PC-3 (cell line): ENCODE data around the gene CCZ1B.
"Not testable (repeated sequence)": the region's sequence is repeated elsewhere in the genome, so short reads cannot be mapped to it uniquely, and the experiment has no call there.

Experiments used
- CTCF ChIP-seq: fragments of 300-600 bp; sonication (generic); conservative IDR thresholded peaks from 2 replicates; pipeline ENCODE4 v1.5.1; 2017; ENCODE audit warnings: antibody characterized with exemption, low read depth, mild to moderate bottlenecking, low read length
- EZH2 ChIP-seq: fragments of 300-600 bp; sonication (generic); IDR thresholded peaks from one replicate; pipeline ENCODE4 v1.6.1; 2017; ENCODE audit warnings: antibody characterized with exemption, mild to moderate bottlenecking, low read length; ENCODE audit not compliant: unreplicated experiment

- TF ChIP-seq CTCF, EZH2: not testable (repeated sequence)
Observed at GRCh38 chr7:6842278-6842921, 16.3 kb upstream of the CCZ1B start.
